ENCODE measurements around the gene PLXNC1.

Gene PLXNC1

GRCh38 chr12:94204499-94205247 is 56.3 kb downstream of the PLXNC1 start:
- DNase-seq (ENCODE audit: low read depth), result no peak

GRCh38 chr12:94205822-94206221 is 57.4 kb downstream of the PLXNC1 start:
- DNase-seq (ENCODE audit: low read depth), result no peak

- DNase-seq (ENCODE audit: low read depth), result no peak
These were observed 58.5 kb downstream of the PLXNC1 start for GRCh38 chr12:94206886-94207285.

- DNase-seq (ENCODE audit: low read depth), result no peak
These were observed 59.1 kb downstream of the PLXNC1 start for GRCh38 chr12:94207467-94207848.

GRCh38 chr12:94207849-94208621 is 59.7 kb downstream of the PLXNC1 start:
- no peak for DNase-seq (ENCODE audit: low read depth)

GRCh38 chr12:94208622-94208966 is 60.2 kb downstream of the PLXNC1 start:
- DNase-seq (ENCODE audit: low read depth), result no peak

GRCh38 chr12:94209240-94209639 is 60.9 kb downstream of the PLXNC1 start:
- no peak for DNase-seq (ENCODE audit: low read depth)

GRCh38 chr12:94211021-94211420 is 62.6 kb downstream of the PLXNC1 start:
- DNase-seq (ENCODE audit: low read depth), result no peak

- no peak for DNase-seq (ENCODE audit: low read depth)
These were observed 69.9 kb downstream of the PLXNC1 start for GRCh38 chr12:94218233-94218632.

GRCh38 chr12:94219622-94220302 is 71.4 kb downstream of the PLXNC1 start:
- no peak for DNase-seq (ENCODE audit: low read depth)

GRCh38 chr12:94220804-94221203 is 72.4 kb downstream of the PLXNC1 start:
- DNase-seq (ENCODE audit: low read depth), result no peak

- no peak for DNase-seq (ENCODE audit: low read depth)
These were observed 74.1 kb downstream of the PLXNC1 start for GRCh38 chr12:94222351-94223084.

- no peak for DNase-seq (ENCODE audit: low read depth)
These were observed 75.5 kb downstream of the PLXNC1 start for GRCh38 chr12:94223842-94224241.

- no peak for DNase-seq (ENCODE audit: low read depth)
These were observed 77.1 kb downstream of the PLXNC1 start for GRCh38 chr12:94225506-94225905.

- DNase-seq (ENCODE audit: low read depth), result no peak
These were observed 77.7 kb downstream of the PLXNC1 start for GRCh38 chr12:94225947-94226630.

- no peak for DNase-seq (ENCODE audit: low read depth)
These were observed 78.7 kb downstream of the PLXNC1 start for GRCh38 chr12:94227066-94227465.

GRCh38 chr12:94228488-94228907 is 80.1 kb downstream of the PLXNC1 start:
- DNase-seq (ENCODE audit: low read depth), result no peak

GRCh38 chr12:94229902-94230301 is 81.5 kb downstream of the PLXNC1 start:
- no peak for DNase-seq (ENCODE audit: low read depth)

- DNase-seq (ENCODE audit: low read depth), result no peak
These were observed 82.1 kb downstream of the PLXNC1 start for GRCh38 chr12:94230357-94230905.

GRCh38 chr12:94231709-94232108 is 83.3 kb downstream of the PLXNC1 start:
- DNase-seq (ENCODE audit: low read depth), result no peak

- DNase-seq (ENCODE audit: low read depth), result no peak
These were observed 87.5 kb downstream of the PLXNC1 start for GRCh38 chr12:94235848-94236247.
